ENCODE data around the gene VKORC1. TPM values are rescaled to one million over a fixed set of nuclear protein-coding genes. Genes with fewer than 3 reads are reported as not detected.

Gene VKORC1
- total and polyA plus RNA-seq, 7 donors, result 30.5 to 165 (median 107) TPM

DNA sequence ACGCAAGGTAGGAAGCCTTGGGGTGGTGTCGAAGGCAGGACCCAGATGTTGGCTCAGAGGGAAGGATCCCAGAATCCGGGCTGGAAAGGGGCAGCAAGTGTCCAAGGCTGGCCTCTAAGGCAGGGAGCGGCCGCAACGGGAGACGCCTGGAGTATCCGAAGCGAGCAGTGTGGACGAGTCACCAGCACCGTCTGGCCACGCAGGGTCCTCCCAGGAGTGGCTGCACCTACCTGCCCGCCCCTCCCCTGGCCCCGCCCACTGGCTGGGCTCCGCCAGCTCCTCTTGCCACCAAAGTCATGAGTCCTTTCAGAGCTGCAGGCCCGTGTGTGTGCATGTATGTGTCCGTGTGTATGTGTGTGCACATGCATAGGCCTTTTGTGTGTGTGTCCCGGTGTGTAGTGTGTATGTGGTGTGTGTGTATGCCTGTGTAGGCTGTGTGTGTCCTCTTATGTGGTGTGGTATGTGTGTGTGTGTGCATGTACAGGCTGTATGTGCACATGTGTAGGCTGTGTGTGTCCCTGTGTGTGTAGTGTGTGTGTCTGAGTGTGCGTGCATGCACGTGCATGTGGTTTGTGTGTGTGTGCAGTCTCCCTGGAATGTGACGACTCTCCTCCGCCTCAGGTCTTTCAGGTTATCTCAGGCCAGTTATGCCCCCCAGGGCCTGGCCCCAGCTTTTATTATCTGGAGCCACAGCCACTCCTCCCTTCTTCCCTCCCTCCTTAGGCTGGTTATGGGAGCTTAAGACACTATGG is 41.1 kb upstream of the VKORC1 start, which contains the start of gene PRSS8:
TSS of gene PRSS8 (minus strand) at position 193 of the 752 bp plus-strand sequence. CDS start 229 bp downstream, outside the sequence.
- peak within 1 kb of the TSS in 1 of 4 donors; percentile 7 for H3K27ac ChIP-seq
- H3K9me3 ChIP-seq, result no peaks in the 10 kb centered on the region
- intact Hi-C loops (cut with DNase I), result no loop called here
- H3K4me1 ChIP-seq, result peaks cover 0 to 8% (median 3%) of the 10 kb centered on the region in 4 donors
- DNase-seq, result no peak
- 15 to 59% methylated on average over 22 of the region's 22 CpGs for WGBS, 2 donors
- H3K27me3 ChIP-seq, result peaks cover 5 to 22% (median 6%) of the 10 kb centered on the region in 3 donors
- H3K4me3 ChIP-seq, result peak within 1 kb of the TSS in 1 of 4 donors; percentile 24
- TF ChIP-seq POLR2AphosphoS5 (IDR thresholded peaks at IDR 0.05) (peak in 1 of 4 donors; percentile 61), POLR2A (IDR thresholded peaks at IDR 0.05) (peak in 1 of 2 donors; percentile 79), EP300 (IDR thresholded peaks at IDR 0.05) (no peak)
- TF ChIP-seq, protein P1, sequence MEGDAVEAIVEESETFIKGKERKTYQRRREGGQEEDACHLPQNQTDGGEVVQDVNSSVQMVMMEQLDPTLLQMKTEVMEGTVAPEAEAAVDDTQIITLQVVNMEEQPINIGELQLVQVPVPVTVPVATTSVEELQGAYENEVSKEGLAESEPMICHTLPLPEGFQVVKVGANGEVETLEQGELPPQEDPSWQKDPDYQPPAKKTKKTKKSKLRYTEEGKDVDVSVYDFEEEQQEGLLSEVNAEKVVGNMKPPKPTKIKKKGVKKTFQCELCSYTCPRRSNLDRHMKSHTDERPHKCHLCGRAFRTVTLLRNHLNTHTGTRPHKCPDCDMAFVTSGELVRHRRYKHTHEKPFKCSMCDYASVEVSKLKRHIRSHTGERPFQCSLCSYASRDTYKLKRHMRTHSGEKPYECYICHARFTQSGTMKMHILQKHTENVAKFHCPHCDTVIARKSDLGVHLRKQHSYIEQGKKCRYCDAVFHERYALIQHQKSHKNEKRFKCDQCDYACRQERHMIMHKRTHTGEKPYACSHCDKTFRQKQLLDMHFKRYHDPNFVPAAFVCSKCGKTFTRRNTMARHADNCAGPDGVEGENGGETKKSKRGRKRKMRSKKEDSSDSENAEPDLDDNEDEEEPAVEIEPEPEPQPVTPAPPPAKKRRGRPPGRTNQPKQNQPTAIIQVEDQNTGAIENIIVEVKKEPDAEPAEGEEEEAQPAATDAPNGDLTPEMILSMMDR (IDR thresholded peaks at IDR 0.05), result no peak
- peaks cover 14 to 18% (median 17%) of the 10 kb centered on the region in 4 donors for H3K36me3 ChIP-seq

DNA sequence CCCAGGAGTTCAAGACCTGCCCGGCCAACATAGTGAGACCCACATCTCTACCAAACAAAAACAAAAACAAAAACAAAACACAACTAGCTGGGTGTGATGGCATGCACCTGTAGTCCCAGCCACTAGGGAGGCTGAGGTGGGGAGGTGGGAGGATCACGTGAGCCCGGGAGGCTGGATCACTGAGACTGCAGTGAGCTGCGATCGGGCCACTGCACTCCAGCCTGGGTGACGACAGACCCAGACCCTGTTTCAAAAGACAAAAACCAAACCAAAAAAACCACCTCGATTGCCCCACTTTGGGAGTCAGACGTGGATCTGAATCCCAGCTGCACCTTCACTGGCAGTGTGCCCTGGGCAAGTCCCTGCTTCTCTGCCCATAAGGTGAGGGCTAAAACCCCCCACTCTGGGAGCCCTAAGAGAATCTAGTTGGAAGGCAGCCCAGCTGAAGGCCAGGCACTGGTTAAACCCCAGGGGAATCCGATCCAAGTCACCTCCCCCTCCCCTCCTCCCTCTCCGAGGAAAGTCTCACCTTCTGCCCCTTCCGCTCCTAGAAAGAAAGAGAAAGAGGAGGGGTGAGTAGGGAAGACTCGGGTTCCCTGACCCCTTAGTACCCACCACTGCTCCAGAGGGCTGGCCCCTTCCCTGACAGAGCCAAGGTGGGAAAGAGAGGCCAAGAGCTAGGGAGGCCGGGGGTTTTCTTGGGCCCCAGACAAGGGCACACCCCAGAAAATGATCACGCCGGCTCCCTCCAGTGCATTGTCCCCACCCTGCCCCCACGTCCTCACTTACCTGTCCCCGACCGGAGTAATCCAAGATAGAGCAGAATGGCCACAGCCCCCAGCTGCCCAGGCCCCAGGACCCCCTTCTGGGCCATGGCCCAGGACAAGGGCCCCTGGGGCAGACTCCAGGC is 40.3 kb upstream of the VKORC1 start:
- TF ChIP-seq, protein P1 (IDR thresholded peaks at IDR 0.05), result peak in 1 of 4 experiments; percentile 30
- TF ChIP-seq POLR2A (IDR thresholded peaks at IDR 0.05) (peak in 1 of 2 donors; percentile 27), EP300 (IDR thresholded peaks at IDR 0.05) (no peak)
- peaks cover 22 to 27% (median 25%) of the 10 kb centered on the region in 4 donors for H3K36me3 ChIP-seq
- H3K4me3 ChIP-seq, result peak overlapping the region in 1 of 4 donors; percentile 24
- H3K9me3 ChIP-seq, result no peaks in the 10 kb centered on the region
- H3K27ac ChIP-seq, result peak overlapping the region in 1 of 4 donors; percentile 7
- WGBS, 2 donors, result 10 to 47% methylated on average over 18 of the region's 18 CpGs
- intact Hi-C loops (cut with DNase I), result no loop called here
- DNase-seq, result no peak
- H3K27me3 ChIP-seq, result peaks cover 5 to 22% (median 6%) of the 10 kb centered on the region in 3 donors
- peaks cover 0 to 13% (median 3%) of the 10 kb centered on the region in 4 donors for H3K4me1 ChIP-seq

DNA sequence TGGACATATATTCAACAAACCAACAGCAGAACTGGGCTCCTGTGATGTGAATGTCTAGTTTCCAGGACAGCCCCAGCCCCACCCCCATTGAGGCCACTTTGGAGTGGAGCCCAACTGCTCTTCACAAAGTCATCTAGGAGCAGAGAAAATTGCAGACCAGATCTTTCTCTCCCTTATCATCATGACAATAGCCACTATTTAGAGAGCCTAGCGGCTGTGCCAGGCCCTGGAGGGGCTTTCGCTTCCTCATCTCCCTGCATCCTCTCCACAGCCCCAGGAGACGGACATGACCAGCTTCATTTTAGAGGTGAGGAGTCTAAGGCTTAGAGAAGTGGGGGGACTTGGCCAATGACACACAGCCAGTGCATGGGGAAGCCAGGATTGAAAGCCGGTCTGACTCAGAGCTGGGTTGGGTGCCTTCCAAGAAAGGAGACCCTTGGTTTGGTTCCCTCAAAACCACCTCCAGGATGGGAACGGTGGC is 39.5 kb upstream of the VKORC1 start:
- Histone ChIP-seq H3K27ac (no peak overlapping the region), H3K9me3 (no peaks in the 10 kb centered on the region), H3K36me3 (peaks cover 30 to 34% (median 32%) of the 10 kb centered on the region in 4 donors), H3K27me3 (peaks cover 5 to 22% (median 6%) of the 10 kb centered on the region in 3 donors), H3K4me1 (peaks cover 0 to 20% (median 6%) of the 10 kb centered on the region in 4 donors), H3K4me3 (peak overlapping the region in 1 of 4 donors; percentile 24)
- no peak for DNase-seq
- intact Hi-C loops (cut with DNase I), result no loop called here
- 11 to 53% methylated on average over 5 of the region's 5 CpGs for WGBS, 2 donors
- TF ChIP-seq, protein P1 (IDR thresholded peaks at IDR 0.05), result no peak
- TF ChIP-seq POLR2A (IDR thresholded peaks at IDR 0.05) (no peak), EP300 (IDR thresholded peaks at IDR 0.05) (no peak), POLR2AphosphoS5 (IDR thresholded peaks at IDR 0.05) (no peak)

DNA sequence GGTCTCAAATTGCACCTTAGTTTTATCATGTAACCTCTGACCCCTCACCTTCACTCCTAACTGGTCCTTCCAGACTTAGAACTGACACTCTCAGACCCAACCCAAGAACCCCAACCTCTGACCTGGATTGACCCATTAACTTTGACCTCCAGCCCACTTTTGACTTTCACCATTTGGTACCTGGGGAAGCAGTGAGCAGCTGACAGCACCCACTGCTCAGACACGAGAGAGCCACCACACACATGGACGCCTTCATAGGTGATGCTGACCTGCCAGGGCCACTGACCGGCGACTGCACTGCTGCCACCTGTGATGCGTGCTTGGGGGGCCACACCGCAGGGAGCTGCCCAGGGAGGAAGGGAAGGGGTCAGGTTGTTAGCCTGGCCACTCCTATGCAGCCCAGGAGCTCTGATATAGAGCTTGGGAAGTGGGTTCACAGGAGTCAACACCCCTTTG is 38.5 kb upstream of the VKORC1 start:
- no peak for TF ChIP-seq POLR2AphosphoS5 (IDR thresholded peaks at IDR 0.05)
- TF ChIP-seq, protein P1 (IDR thresholded peaks at IDR 0.05), result no peak
- no peak for TF ChIP-seq EP300 (IDR thresholded peaks at IDR 0.05)
- no peak for TF ChIP-seq POLR2A (IDR thresholded peaks at IDR 0.05)
- Histone ChIP-seq H3K27me3 (peaks cover 5 to 22% (median 6%) of the 10 kb centered on the region in 3 donors), H3K4me3 (no peak overlapping the region), H3K9me3 (no peaks in the 10 kb centered on the region), H3K27ac (no peak overlapping the region), H3K36me3 (peaks cover 34 to 45% (median 38%) of the 10 kb centered on the region in 4 donors), H3K4me1 (peaks cover 0 to 22% (median 8%) of the 10 kb centered on the region in 4 donors)
- 64 to 90% methylated on average over 6 of the region's 6 CpGs for WGBS, 2 donors
- no peak for DNase-seq
- intact Hi-C loops (cut with DNase I), result no loop called here
